GM12873 (cell line): ENCODE measurements around the gene PBX3.

Experiments used
- TF ChIP-seq, protein P1 (sequence below): IDR thresholded peaks from 2 replicates; pipeline ENCODE4 v1.5.1; 2012; ENCODE audit warnings: low read depth, mild to moderate bottlenecking, moderate library complexity, low read length, control low read depth; ENCODE audit not compliant: insufficient read depth; ENCODE audit errors: missing control alignments

PBX3 gene

DNA sequence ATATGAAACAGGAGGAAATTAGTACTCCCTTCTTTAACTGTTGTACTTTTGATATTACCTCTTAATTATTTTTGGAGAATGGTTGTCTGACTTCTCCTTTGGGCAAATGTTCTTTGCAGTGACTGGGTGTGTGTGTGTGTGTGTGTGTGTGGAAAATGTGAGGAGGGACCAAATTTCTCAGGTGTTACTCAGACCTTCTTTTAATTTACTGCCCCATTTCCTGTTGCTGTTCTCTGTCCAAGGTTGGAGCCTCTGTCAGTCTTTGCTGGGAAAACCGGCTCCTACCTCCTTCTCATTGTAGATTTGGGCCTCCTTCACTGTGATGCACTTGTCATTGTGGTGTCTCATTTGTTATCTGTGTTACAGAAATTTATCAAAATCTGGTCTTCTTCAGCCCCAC is 68.4 kb downstream of the PBX3 start:
- TF ChIP-seq, protein P1, sequence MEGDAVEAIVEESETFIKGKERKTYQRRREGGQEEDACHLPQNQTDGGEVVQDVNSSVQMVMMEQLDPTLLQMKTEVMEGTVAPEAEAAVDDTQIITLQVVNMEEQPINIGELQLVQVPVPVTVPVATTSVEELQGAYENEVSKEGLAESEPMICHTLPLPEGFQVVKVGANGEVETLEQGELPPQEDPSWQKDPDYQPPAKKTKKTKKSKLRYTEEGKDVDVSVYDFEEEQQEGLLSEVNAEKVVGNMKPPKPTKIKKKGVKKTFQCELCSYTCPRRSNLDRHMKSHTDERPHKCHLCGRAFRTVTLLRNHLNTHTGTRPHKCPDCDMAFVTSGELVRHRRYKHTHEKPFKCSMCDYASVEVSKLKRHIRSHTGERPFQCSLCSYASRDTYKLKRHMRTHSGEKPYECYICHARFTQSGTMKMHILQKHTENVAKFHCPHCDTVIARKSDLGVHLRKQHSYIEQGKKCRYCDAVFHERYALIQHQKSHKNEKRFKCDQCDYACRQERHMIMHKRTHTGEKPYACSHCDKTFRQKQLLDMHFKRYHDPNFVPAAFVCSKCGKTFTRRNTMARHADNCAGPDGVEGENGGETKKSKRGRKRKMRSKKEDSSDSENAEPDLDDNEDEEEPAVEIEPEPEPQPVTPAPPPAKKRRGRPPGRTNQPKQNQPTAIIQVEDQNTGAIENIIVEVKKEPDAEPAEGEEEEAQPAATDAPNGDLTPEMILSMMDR, result no peak

- TF ChIP-seq, protein P1, result no peak
Measured at GRCh38 chr9:125816321-125816720, 69.1 kb downstream of the PBX3 start.

- TF ChIP-seq, protein P1, result no peak
Measured at GRCh38 chr9:125820100-125820804, 73.1 kb downstream of the PBX3 start.

GRCh38 chr9:125821078-125821477 is 73.9 kb downstream of the PBX3 start:
- TF ChIP-seq, protein P1, result no peak

DNA sequence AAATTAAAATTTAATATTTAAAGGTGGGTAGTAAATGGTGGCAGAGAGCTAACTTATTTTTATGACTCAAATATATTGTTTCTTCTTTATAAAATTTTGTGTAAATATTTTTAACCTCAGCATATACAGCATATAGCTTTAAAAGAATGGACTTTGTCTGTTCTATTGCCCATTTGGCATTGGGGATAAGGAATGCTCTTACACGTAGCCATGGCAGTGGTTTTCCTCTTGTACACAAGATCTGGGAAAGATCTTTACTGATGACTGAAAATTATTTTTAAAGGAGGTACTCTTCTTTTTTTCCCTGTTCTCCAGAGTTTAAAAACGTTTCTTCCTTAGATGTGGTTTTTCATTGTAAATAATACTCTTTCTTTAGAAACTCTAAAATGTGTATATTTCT is 75.0 kb downstream of the PBX3 start:
- TF ChIP-seq, protein P1, result no peak

- TF ChIP-seq, protein P1, result no peak
Measured at GRCh38 chr9:125822902-125823301, 75.7 kb downstream of the PBX3 start.

- TF ChIP-seq, protein P1, result no peak
Measured at GRCh38 chr9:125825762-125826161, 78.6 kb downstream of the PBX3 start.
